Ascending aorta (tissue), 2 donors: ENCODE measurements around the gene GHRH. TPM values are rescaled to one million over a fixed set of nuclear protein-coding genes. Genes with fewer than 3 reads are reported as not detected.

Source experiments
- DNase-seq, 2 donors: peaks; one replicate each; pipeline ENCODE4 v3.0.0-alpha.2; 2019; ENCODE audit warnings: low spot score in 2 of 2
- H3K27ac ChIP-seq, 2 donors: fragments of 200-600 bp; sonication (generic); one replicate each; pipeline ENCODE4 v1.5.1; 2016 to 2017; ENCODE audit warnings: mild to moderate bottlenecking in 1 of 2
- H3K27me3 ChIP-seq: fragments of 200-600 bp; sonication (generic); one replicate; pipeline ENCODE4 v1.5.1; 2017
- H3K36me3 ChIP-seq, 2 donors: fragments of 200-600 bp; sonication (generic); one replicate each; pipeline ENCODE4 v1.5.1; 2016
- H3K4me1 ChIP-seq, 2 donors: fragments of 200-600 bp; sonication (generic); one replicate each; pipeline ENCODE4 v1.5.1; 2016 to 2017; ENCODE audit warnings: mild to moderate bottlenecking in 1 of 2
- H3K4me3 ChIP-seq, 2 donors: fragments of 200-600 bp; sonication (generic); one replicate each; pipeline ENCODE4 v1.5.1; 2016 to 2017; ENCODE audit warnings: mild to moderate bottlenecking in 1 of 2
- H3K9me3 ChIP-seq, 2 donors: fragments of 200-600 bp; sonication (generic); one replicate each; pipeline ENCODE4 v1.5.1; 2016
- CTCF ChIP-seq, 3 experiments: fragments of 200-600 bp in 2 of 3; fragments of 450-650 bp in 1 of 3; sonication (generic) in 2 of 3; IDR thresholded peaks; one replicate each; pipeline ENCODE4 v1.5.1; 2016 to 2019; ENCODE audit warnings: antibody characterized with exemption in 3 of 3, mild to moderate bottlenecking in 1 of 3, moderate library complexity in 1 of 3
- intact Hi-C: fragments of 100-400 bp; cut with DNase I; formaldehyde crosslinking; loops from one replicate; pipeline ENCODE4 v1.15.1; 2023
- total RNA-seq: library from RNA; depleted of rRNA; stranded (reverse); fragments of >200 nt; gene quantifications from one replicate; pipeline ENCODE4 v1.1.0, GENCODE V29; 2016

GHRH gene
- total RNA-seq, 1 donor from 2014 or later: not detected

GRCh38 chr20:37266940-37267666 lies 5.5 kb upstream of the GHRH start:
- no peak overlapping the region for H3K27ac ChIP-seq
- H3K27me3 ChIP-seq: no peaks in the 10 kb centered on the region
- H3K36me3 ChIP-seq: no peaks in the 10 kb centered on the region
- no peaks in the 10 kb centered on the region for H3K9me3 ChIP-seq
- H3K4me1 ChIP-seq: no peaks in the 10 kb centered on the region
- TF ChIP-seq CTCF (IDR thresholded peaks at IDR 0.05): no peak
- DNase-seq: no peak
- intact Hi-C loops: no loop called here
- H3K4me3 ChIP-seq: no peak overlapping the region

GRCh38 chr20:37265152-37265551 lies 3.5 kb upstream of the GHRH start:
- no peak for TF ChIP-seq CTCF (IDR thresholded peaks at IDR 0.05)
- Histone ChIP-seq H3K4me3 (no peak overlapping the region), H3K9me3 (no peaks in the 10 kb centered on the region), H3K36me3 (no peaks in the 10 kb centered on the region), H3K27me3 (no peaks in the 10 kb centered on the region), H3K4me1 (no peaks in the 10 kb centered on the region), H3K27ac (no peak overlapping the region)
- intact Hi-C loops: no loop called here
- no peak for DNase-seq

- no peaks in the 10 kb centered on the region for H3K36me3 ChIP-seq
- H3K4me3 ChIP-seq: no peak overlapping the region
- no peak for DNase-seq
- no peak overlapping the region for H3K27ac ChIP-seq
- no peak for TF ChIP-seq CTCF (IDR thresholded peaks at IDR 0.05)
- H3K9me3 ChIP-seq: no peaks in the 10 kb centered on the region
- H3K27me3 ChIP-seq: no peaks in the 10 kb centered on the region
- intact Hi-C loops: no loop called here
- no peaks in the 10 kb centered on the region for H3K4me1 ChIP-seq
Measured at GRCh38 chr20:37263686-37264085, 2.1 kb upstream of the GHRH start.

GRCh38 chr20:37262505-37262904 lies 891 bp upstream of the GHRH start:
- no peaks in the 10 kb centered on the region for H3K9me3 ChIP-seq
- no peaks in the 10 kb centered on the region for H3K27me3 ChIP-seq
- no peak overlapping the region for H3K27ac ChIP-seq
- H3K36me3 ChIP-seq: no peaks in the 10 kb centered on the region
- no peak for TF ChIP-seq CTCF (IDR thresholded peaks at IDR 0.05)
- H3K4me3 ChIP-seq: no peak overlapping the region
- DNase-seq: no peak
- H3K4me1 ChIP-seq: no peaks in the 10 kb centered on the region
- intact Hi-C loops: no loop called here

GRCh38 chr20:37260923-37261322 lies 691 bp downstream of the GHRH start:
- no peak for DNase-seq
- H3K9me3 ChIP-seq: no peaks in the 10 kb centered on the region
- no peak for TF ChIP-seq CTCF (IDR thresholded peaks at IDR 0.05)
- H3K27ac ChIP-seq: no peak overlapping the region
- no peaks in the 10 kb centered on the region for H3K36me3 ChIP-seq
- no peaks in the 10 kb centered on the region for H3K27me3 ChIP-seq
- intact Hi-C loops: no loop called here
- H3K4me3 ChIP-seq: no peak overlapping the region
- H3K4me1 ChIP-seq: no peaks in the 10 kb centered on the region

- H3K4me3 ChIP-seq: no peak overlapping the region
- H3K27ac ChIP-seq: no peak overlapping the region
- DNase-seq: no peak
- no peaks in the 10 kb centered on the region for H3K27me3 ChIP-seq
- H3K9me3 ChIP-seq: no peaks in the 10 kb centered on the region
- TF ChIP-seq CTCF (IDR thresholded peaks at IDR 0.05): no peak
- H3K4me1 ChIP-seq: no peaks in the 10 kb centered on the region
- no peaks in the 10 kb centered on the region for H3K36me3 ChIP-seq
- intact Hi-C loops: no loop called here
Measured at GRCh38 chr20:37259865-37260264, 1.7 kb downstream of the GHRH start.
